ENCODE measurements around the gene ABCA4. TPM values are rescaled to one million over a fixed set of nuclear protein-coding genes. Genes with fewer than 3 reads are reported as not detected.
A peak's percentile ranks its signal among the peaks of the same experiment; 100 is the strongest.
"Not testable (repeated sequence)": the region's sequence is repeated elsewhere in the genome, so short reads cannot be mapped to it uniquely, and the experiment has no call there.

Gene ABCA4
- total RNA-seq, 6 donors from 2014 or later = under 0.01 to 1.3 (median 0.53) TPM

- Histone ChIP-seq H3K9me3 (no peaks in the 10 kb centered on the region), H3K27me3 (no peaks in the 10 kb centered on the region), H3K4me1 (no peaks in the 10 kb centered on the region), H3K36me3 (no peaks in the 10 kb centered on the region), H3K27ac (no peak overlapping the region), H3K4me3 (no peak overlapping the region)
- 84 to 89% methylated on average over 11 to 14 of the region's 14 CpGs for WGBS, 2 donors
- no peak for DNase-seq
- no peak for ATAC-seq (ENCODE audit: low FRiP score in 2 of 2)
- TF ChIP-seq POLR2A (IDR thresholded peaks at IDR 0.05) (no peak), POLR2AphosphoS5 (IDR thresholded peaks at IDR 0.05) (no peak), EP300 (IDR thresholded peaks at IDR 0.05) (no peak), CTCF (IDR thresholded peaks at IDR 0.05) (no peak)
These were observed 118.7 kb downstream of the ABCA4 start for GRCh38 chr1:94002046-94002787.

- no peak overlapping the region for H3K27ac ChIP-seq
- no peaks in the 10 kb centered on the region for H3K27me3 ChIP-seq
- no peaks in the 10 kb centered on the region for H3K9me3 ChIP-seq
- no peak overlapping the region for H3K4me3 ChIP-seq
- WGBS, 2 donors = 91 to 97% methylated on average over 9 to 20 of the region's 20 CpGs
- TF ChIP-seq POLR2AphosphoS5 (IDR thresholded peaks at IDR 0.05) = no peak
- DNase-seq (peak in 1 of 2 donors; percentile 36), ATAC-seq (ENCODE audit: low FRiP score in 2 of 2) (no peak)
- no peaks in the 10 kb centered on the region for H3K36me3 ChIP-seq
- no peaks in the 10 kb centered on the region for H3K4me1 ChIP-seq
These were observed 119.4 kb downstream of the ABCA4 start for GRCh38 chr1:94001397-94002045.

GRCh38 chr1:94000510-94001282 is 120.3 kb downstream of the ABCA4 start:
- Histone ChIP-seq H3K27me3 (no peaks in the 10 kb centered on the region), H3K36me3 (no peaks in the 10 kb centered on the region), H3K27ac (no peak overlapping the region), H3K9me3 (no peaks in the 10 kb centered on the region), H3K4me1 (no peaks in the 10 kb centered on the region), H3K4me3 (no peak overlapping the region)
- no peak for TF ChIP-seq POLR2AphosphoS5 (IDR thresholded peaks at IDR 0.05)
- no peak for TF ChIP-seq POLR2A (IDR thresholded peaks at IDR 0.05)
- TF ChIP-seq EP300 (IDR thresholded peaks at IDR 0.05) = no peak
- TF ChIP-seq CTCF (IDR thresholded peaks at IDR 0.05) = no peak
- WGBS, 2 donors = 89 to 94% methylated on average over 6 to 11 of the region's 12 CpGs
- no peak for ATAC-seq (ENCODE audit: low FRiP score in 2 of 2)
- no peak for DNase-seq

GRCh38 chr1:93999840-94000415 is 121.0 kb downstream of the ABCA4 start:
- Histone ChIP-seq H3K27me3 (no peaks in the 10 kb centered on the region), H3K4me1 (no peaks in the 10 kb centered on the region), H3K4me3 (no peak overlapping the region), H3K9me3 (no peaks in the 10 kb centered on the region), H3K27ac (no peak overlapping the region), H3K36me3 (no peaks in the 10 kb centered on the region)
- ATAC-seq (ENCODE audit: low FRiP score in 2 of 2) = no peak
- 65% methylated on average over 3 of the region's 3 CpGs for WGBS, 2 donors
- DNase-seq = no peak
- TF ChIP-seq POLR2AphosphoS5 (IDR thresholded peaks at IDR 0.05) = no peak
- no peak for TF ChIP-seq EP300 (IDR thresholded peaks at IDR 0.05)
- TF ChIP-seq POLR2A (IDR thresholded peaks at IDR 0.05) = no peak
- TF ChIP-seq CTCF (IDR thresholded peaks at IDR 0.05) = no peak

- H3K4me3 ChIP-seq; H3K27ac ChIP-seq; ATAC-seq (ENCODE audit: low FRiP score in 2 of 2); H3K27me3 ChIP-seq; H3K4me1 ChIP-seq; H3K36me3 ChIP-seq; H3K9me3 ChIP-seq; DNase-seq: not testable (repeated sequence)
- WGBS, 2 donors = 93 to 94% methylated on average over 4 of the region's 4 CpGs
These were observed 122.4 kb downstream of the ABCA4 start for GRCh38 chr1:93998532-93998931.
